Measurements from ENCODE around the gene CEP112.
"Not testable (repeated sequence)": the region's sequence is repeated elsewhere in the genome, so short reads cannot be mapped to it uniquely, and the experiment has no call there.

Gene CEP112

DNA sequence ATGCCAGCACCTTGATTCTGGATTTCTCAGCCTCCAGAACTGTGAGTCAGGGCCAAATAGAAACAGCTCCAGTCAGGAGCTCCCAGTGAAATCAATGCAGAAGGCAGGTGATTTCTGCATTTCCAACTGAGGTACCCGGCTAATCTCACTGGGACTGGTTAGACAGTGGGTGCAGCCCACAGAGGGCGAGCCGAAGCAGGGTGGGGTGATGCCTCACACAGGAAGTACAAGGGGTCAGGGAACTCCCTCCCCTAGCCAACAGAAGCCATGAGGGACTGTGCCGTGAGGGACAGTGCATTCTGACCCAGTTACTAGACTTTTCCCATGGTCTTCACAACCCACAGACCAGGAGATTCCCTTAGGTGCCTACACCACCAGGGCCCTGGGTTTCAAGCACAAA, 36.9 kb downstream of the CEP112 start:
- DNase-seq (ENCODE audit: low spot score): not testable (repeated sequence)

DNA sequence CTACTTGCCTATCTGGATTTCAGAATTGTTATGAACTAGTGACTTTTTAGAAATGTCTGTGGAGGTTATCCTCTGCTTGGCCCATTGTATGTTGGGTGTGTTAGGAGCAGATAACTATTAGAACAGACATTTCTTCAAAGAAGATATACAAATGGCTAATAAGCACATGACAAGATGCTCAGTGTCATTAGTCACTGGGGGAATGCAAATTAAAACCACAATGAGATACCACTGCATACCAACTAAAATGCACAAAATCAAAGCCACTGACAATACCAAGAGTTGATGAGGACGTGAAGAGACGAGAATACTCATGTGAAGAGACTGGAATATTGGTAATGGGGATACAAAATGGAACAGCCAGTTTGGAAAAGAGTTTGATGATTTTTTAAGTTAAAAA, 39.2 kb downstream of the CEP112 start:
- DNase-seq (ENCODE audit: low spot score): no peak

DNA sequence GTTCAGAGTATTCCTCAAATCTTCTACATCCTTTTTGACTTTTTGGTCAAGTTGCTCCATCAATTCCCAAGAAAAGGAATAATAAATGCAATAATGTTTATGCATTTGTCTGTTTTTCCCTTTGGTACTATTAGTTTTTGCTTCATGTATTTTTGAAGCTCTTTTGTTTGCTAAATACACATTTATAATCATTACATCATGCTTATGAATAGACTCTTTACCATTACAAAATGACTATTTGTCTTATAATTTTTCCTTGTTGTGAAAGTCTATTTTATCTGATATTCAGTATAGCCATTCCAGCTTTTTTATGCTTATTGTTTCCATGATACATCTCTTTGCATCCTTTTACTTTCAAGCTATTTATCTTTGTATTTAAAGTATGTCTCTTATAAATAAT, 41.2 kb downstream of the CEP112 start:
- DNase-seq (ENCODE audit: low spot score): no peak

DNA sequence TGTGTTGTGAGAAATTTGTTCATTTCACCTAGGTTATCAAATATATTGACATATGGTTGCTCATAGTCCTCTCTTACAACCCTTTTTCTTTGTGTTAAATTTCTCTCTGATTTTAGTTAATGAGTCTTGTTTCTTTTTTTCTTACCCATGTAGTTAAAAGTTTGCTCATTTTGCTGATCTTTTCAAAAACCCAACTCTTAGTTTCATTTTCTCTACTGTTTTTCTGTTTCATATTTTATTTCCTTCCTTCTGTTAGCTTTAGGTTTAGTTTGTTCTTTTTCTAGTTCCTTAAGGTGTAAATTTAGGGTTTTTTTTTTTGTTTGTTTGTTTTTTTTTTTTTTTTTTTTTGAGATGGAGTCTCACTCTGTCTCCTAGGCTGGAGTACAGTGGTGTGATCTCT, 42.4 kb downstream of the CEP112 start:
- DNase-seq (ENCODE audit: low spot score): no peak

DNA sequence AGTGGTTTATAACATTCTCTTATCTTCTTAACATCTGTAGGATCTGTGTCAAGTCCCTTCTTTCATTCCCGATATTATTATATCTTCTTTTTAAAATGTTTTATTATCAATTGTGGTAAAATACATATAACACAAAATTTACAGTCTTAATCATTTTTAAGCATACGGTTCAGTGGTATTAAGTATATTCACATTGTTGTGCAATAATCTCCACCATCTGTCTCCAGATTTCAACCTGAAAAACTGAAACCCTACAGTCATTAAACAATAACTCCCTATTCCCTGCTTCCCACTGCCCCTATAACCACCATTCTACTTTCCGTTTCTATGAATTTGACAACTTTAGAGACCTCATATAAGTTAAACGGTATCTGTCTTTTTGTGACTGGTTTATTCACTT, 45.5 kb downstream of the CEP112 start:
- DNase-seq (ENCODE audit: low spot score): no peak

DNA sequence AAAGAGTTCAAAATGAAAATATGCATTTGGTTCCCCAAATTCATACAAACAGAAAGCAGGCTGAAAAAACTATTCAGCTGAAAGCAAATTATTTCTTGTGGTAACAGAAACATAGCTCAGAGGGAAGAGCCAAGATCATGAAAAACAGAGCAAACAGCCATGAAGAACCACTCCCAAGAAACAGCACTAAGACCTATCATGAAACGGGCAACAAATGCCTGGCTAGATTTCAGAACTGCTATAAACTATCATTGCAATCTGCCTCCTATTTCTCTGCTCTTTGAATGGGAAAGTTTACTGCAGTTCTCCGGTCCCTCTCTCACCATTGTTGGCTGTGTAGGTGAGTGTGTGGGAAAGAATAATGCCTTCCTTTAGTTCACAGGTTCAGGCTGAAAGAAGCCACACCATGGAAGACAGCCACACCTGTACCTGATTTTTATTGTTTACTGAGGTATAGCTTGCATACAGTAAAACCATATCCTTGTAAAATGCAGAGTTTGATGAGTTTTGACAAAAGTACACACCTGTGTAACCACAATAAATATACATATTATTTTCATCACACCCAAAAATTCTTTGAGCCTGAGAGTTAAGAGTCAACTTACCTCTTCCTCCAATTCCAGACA, 48.2 kb downstream of the CEP112 start:
- no peak for DNase-seq (ENCODE audit: low spot score)

DNA sequence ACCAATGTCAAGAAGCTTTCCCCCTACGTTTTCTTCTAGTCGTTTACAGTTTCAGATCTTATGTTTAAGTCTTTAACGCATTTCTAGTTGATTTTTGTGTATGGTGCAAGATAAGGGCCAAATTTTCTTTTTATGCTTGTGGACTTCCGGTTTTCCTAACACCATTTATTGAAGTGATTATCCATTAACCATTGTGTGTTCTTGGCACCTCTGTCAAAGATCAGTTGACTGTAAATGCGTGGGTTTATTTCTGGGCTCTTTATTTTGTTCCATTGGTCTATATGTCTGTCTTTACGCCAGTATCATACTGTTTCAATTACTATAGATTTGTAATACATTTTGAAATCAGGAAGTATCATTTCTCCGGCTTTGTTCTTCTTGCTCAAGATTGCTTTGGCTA, 49.5 kb downstream of the CEP112 start:
- no peak for DNase-seq (ENCODE audit: low spot score)

DNA sequence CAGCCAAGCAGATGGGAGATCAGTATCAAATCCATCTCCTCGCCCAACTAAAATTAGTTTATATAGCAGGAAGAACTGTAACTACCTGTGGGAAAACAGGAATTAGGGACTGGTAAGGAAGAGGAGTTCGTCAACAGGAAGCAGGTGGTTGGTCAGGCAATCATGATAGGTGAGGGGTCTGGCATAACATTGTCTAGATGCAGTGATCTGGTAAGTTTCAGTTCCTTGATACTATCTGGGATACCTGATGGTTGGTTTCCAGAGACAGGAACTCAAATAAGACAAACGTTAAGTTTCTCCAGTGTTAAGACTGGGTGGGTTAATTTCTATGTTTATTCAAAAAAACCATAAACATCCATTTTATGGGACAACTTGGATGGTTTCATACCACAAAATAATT, 53.8 kb downstream of the CEP112 start:
- DNase-seq (ENCODE audit: low spot score): no peak

DNA sequence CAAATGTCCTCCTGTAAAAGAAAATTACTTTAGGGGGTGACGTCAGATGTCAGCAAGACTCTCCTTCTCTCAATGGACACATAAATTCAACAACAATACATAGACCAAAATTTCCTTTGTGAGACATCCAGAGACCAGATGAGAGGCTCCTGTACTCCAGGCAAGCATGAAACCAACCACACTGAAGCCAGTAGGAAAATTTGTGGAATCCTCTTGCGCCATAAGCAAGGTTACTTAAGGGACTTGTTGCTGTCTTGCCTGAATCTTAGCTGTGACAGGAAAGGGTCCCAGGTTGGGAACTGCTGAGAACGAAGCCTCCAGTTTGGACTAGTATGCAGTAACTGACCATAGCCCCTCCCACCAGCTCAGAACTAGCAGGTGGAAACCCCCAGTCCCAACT, 56.0 kb downstream of the CEP112 start:
- DNase-seq (ENCODE audit: low spot score): no peak

DNA sequence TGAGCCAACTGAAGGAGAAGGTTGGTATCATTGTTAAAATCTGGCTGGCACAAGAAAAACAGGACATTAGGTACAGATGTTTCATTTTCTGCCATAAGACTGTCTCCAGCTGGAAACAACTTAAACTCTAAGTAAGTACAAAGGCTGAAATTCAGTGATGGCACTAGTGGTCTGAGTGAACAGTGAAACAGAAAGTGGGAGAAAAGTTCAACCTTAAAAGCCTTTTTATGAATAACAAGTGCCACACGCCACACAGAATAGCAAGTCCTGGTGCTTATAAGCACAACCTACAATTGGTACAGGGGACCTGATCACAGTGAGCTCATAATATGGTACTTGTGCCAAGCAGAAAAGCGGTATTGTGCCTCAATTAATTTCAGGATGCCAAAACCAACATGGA, 56.7 kb downstream of the CEP112 start:
- DNase-seq (ENCODE audit: low spot score): no peak

DNA sequence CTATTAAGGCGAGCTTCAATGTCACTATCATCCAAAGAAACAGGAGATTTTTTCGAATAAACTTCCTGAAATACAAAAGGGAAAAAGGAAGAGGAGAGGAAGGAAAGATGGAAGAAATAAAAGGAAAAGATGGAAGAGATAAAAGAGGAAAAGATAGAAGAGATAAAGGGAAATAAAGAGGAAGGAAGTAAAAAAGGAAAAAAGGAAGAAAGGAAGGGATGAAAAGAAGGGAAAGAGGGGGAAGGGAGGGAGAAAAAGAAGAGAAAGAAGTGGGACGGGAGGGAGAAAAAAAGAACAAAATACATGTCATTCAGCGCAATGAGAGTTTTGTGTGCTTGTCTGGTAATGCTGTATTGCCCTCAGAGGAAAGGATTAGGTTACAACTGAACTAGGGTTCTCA, 62.2 kb downstream of the CEP112 start:
- no peak for DNase-seq (ENCODE audit: low spot score)

DNA sequence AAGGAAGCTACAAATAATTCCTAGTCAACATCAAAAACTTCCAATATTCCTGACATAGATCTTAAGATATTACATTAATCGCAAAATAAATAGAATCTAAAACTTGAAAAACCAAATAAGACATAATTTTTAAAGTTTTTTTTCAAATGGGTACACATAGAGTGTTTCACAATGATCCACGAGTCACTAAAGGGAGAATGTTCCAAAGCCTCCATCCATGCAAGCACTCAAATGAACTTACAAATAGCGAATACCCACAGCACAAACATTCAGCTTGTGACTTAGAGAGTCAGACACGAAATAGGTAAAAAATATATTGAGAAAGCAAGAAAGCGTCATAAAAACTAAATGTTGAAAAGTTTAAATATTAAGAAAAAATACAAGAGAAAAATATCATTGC, 65.7 kb downstream of the CEP112 start:
- DNase-seq (ENCODE audit: low spot score): no peak

DNA sequence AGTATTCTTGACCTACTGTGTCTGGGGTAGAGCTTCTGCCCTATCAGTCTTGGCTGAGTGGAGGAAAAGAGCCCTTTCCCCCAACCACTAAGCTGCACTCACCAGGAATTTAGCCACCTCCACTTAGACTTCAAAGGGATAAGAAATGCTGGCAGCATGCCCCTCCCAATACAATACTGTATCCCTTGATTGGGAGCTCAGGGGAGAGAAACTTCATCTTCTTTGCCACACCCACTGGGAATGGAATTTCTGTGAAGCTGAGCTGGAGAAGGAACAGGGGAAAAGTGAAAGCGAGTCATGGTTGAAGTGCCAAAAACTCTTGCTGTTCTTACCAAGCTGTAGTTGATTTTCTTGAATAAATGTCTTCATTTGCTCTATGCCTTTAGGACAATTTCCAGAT, 68.8 kb downstream of the CEP112 start:
- no peak for DNase-seq (ENCODE audit: low spot score)

DNA sequence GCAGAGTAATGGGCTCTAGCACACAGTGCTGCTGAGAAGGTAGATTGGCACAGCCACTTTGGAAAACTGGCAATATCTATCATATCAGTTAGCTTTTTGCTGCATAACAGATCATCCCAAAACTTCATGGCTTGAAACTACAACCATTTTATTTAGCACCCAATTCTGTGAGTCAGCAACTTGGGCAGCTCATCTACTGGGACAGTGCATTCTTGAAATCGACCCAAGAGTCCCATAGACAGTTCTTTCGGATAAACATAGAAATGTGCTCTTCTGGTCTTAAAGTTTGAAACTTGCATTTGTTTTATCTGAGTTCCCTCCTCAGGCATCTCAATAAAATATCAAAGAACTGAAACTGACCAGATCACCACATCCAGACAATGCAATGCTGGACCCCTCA, 76.7 kb downstream of the CEP112 start:
- no peak for DNase-seq (ENCODE audit: low spot score)

DNA sequence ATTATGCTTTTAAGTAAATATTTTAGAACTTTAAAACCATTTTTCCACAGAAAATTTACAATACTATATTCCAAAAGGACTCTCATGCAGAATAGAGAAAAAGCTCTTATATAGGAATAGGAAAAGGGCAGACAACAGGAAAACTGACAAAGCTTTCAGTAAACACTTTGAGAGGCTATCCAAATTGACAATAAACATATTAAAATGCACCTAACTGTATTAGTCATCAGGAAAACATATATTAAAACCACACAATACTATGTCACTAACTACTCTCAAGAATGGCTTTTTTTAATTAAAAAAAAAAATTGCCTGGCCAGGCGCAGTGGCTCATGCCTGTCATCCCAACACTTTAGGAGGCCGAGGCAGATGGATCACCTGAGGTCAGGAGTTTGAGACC, 77.3 kb downstream of the CEP112 start:
- no peak for DNase-seq (ENCODE audit: low spot score)

DNA sequence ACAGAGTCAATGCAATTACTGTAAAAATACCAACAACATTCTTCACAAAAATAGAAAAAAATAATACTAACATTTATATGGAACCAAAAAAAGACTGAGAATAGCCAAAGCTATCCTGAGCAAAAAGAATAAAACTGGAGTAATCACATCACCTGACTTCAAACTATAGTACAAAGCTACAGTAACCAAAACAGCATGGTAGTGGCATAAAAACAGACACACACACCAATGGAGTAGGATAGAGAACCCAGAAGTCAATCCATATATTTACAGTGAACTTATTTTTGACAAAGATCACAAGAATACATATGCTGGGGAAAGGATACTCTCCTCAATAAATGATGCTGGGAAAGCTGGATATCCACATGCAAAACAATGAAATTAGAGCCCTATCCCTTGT, 84.2 kb downstream of the CEP112 start:
- no peak for DNase-seq (ENCODE audit: low spot score)

DNA sequence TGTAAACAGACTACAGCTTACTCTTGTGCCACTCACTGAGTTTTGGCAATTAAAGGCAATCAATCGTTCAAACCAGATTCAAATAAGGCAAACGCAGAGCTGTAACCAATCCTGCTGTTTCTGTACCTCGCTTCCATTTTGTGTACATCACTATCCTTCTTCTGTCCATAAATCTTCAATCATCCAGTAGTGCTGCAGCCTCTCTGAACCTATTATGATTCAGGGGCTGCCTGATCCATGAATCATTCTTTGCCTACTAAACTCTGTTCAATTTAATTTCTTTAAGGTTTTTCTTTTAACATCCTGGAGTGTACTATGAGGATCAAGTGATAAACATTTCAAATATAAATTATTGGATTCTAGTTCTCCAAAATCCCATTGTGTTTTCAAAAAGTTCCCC, 93.9 kb downstream of the CEP112 start:
- DNase-seq (ENCODE audit: low spot score): no peak

DNA sequence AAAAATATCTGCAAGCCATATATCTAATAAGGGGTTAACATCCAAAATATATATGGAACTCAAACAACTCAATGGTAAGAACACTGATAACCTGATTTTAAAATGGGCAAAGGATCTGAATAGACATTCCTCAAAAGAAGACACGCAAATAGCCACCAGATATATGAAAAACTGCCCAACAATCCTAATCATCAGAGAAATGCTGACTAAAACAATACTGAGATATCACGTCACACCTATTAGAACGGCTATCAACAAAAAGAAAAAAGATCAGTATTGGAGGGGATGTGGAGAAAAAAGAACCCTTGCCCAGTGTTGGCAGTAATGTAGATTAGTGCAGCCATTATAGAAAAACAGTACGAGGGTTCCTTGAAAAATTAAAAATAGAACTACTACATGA, 97.2 kb downstream of the CEP112 start:
- no peak for DNase-seq (ENCODE audit: low spot score)

DNA sequence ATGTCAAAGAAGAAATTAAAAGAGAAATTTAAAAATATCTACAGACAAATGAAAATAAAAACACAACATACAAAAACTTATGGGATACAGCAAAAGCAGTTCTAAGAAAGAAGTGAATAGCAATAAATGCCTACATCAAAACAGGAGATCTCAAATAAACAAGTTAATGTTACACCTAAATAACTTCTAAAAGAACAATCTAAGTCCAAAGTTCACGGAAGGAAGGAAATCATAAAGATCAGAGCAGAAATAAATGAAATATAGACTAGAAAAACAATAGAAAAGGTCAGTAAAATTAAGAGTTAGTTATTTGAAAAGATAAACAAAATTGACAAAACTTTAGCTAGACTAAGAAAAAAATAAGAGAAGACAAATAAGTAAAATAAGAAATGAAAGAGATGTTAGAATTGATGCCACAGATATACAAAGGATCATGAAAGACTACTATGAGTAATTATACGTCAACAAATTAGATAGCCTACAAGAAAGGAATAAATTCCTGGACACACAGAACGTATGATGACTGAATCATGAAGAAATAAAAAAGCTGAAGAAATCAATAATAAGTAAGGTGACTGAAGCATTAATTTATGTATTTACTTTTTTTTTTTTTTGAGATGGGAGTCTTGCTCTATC, 100.4 kb downstream of the CEP112 start:
- no peak for DNase-seq (ENCODE audit: low spot score)

DNA sequence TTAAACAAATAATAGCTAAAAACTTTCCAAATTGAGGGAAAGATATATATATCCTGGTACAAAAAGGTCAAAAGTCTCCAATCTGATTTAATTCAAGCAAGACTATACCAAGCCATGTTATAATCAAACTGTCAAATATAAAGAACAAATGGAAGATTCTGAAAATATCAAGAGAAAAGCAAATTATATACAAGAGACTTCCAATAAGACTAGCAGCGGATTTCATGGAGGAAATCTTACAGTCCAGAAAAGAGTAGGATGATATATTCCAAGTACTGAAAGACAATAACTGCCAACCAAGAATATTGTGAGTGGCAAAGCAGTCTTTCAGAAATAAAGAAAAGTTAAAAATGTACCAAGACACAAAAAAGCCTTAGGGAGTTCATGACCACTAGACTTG, 102.2 kb downstream of the CEP112 start:
- DNase-seq (ENCODE audit: low spot score): no peak

DNA sequence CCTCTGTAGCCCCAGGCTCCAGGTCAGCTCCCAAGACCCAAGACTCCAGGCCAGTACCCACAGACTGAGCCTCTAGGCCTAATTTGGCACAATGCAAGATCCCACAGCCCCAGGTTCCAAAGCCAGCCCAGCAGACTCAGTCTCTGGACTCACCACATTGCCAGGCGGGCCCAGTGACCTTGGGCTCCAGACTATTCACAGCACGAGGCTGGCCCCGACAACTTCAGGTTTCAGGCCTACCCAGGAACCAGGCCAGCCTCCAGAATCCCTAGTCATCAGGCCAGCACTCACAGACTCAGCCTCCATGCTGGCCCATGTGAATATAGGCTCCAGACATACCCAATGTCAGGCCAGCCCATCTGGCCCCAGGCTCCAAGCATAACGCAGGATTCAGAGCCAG, 103.8 kb downstream of the CEP112 start:
- DNase-seq (ENCODE audit: low spot score): no peak

DNA sequence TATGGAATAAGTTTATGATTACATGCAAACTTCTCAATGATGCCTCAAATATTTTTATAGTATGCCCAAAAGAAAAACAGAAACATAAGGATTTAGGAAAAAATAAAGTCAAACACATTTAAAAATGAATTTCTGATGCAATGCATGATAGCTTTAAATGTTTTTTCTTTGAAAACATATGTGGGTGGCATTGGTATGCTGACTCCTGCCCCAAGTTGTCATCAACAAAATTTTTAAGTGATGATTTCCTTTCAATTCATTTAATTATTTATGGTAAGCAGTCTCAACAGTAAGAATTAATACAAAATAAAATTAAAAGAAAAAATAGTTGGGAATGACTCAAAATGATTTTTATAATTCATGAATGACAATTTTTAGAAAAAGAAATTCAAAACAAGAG, 104.9 kb downstream of the CEP112 start:
- no peak for DNase-seq (ENCODE audit: low spot score)

DNA sequence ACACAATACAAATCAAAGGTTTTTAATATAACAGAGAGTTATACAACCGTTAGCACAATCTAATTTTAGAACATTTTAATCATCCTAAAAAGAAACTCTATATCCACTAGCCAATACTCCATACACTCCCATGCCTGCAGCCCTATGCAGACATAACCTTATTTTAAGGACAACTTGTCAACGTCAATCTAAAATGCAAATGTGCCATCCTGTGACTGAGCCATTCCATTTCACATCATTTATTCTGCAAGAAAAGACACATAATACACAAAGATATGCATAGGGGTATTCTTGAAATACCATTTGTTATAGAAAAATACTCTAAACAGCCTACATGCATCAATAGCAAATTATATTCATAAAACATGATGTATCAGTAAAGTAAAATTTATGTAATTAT, 106.7 kb downstream of the CEP112 start:
- no peak for DNase-seq (ENCODE audit: low spot score)

DNA sequence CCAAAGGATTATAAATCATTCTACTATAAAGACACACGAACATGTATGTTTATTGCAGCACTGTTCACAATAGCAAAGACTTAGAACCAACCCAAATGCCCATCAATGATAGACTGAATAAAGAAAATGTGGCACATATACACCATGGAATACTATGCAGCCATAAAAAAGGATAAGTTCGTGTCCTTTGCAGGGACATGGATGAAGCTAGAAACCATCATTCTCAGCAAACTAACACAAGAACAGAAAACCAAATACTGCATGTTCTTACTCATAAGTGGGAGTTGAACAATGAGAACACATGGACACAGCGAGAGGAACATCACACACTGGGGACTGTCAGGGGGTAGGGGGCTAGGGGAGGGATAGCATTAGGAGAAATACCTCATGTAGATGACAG, 111.3 kb downstream of the CEP112 start:
- DNase-seq (ENCODE audit: low spot score): not testable (repeated sequence)

Data from HuH-7 (cell line).